H1 (cell line): ENCODE results near the gene TOP2B. TPM values are rescaled to one million over a fixed set of nuclear protein-coding genes. Genes with fewer than 3 reads are reported as not detected.

Experiments
- ASH2L ChIP-seq: fragments of 200-600, 300-600 bp; sonication (generic); IDR thresholded peaks from one replicate; pipeline ENCODE4 v1.7.1; 2017; ENCODE audit warnings: low read length
- EP300 ChIP-seq, 2 experiments: IDR thresholded peaks; 1 replicate in 1 of 2; 2 replicates in 1 of 2; pipeline ENCODE4 v1.6.1; 2011 to 2012; ENCODE audit warnings: low read depth in 2 of 2, low read length in 2 of 2, mild to moderate bottlenecking in 2 of 2, borderline replicate concordance in 1 of 2, inconsistent platforms in 1 of 2, moderate library complexity in 1 of 2
- HDAC2 ChIP-seq, 2 experiments: fragments of 300-600 bp in 1 of 2; sonication (generic) in 1 of 2; IDR thresholded peaks; 2 replicates each; pipeline ENCODE4 v1.6.1; 2011 to 2012; ENCODE audit warnings: low read depth in 2 of 2, low read length in 2 of 2, mild to moderate bottlenecking in 2 of 2, moderate library complexity in 2 of 2, borderline replicate concordance in 1 of 2, inconsistent platforms in 1 of 2
- MAFK ChIP-seq: IDR thresholded peaks from 2 replicates; pipeline ENCODE4 v1.6.1; 2012; ENCODE audit warnings: low read depth, mild to moderate bottlenecking, improper control_type of control experiment, low read length
- SAP30 ChIP-seq: fragments of 300-600 bp; sonication (generic); IDR thresholded peaks from 2 replicates; pipeline ENCODE4 v1.7.1; 2012; ENCODE audit warnings: low read length, moderate library complexity, mild to moderate bottlenecking, inconsistent platforms; ENCODE audit not compliant: insufficient read depth, insufficient replicate concordance
- TCF12 ChIP-seq: IDR thresholded peaks from 2 replicates; pipeline ENCODE4 v1.6.1; 2011; ENCODE audit warnings: low read depth, mild to moderate bottlenecking, low read length
- polyA plus RNA-seq, 7 experiments: library from polyadenylated mRNA; depleted of rRNA in 3 of 7; stranded (reverse) in 5 of 7; unstranded in 2 of 7; fragments of >200 nt in 5 of 7; fragments of 200-250 nt in 2 of 7; gene quantifications; 1 replicate in 5 of 7; 2 replicates in 1 of 7; 4 replicates in 1 of 7; pipeline versions ENCODE4 v1.2.1 to v1.2.3, GENCODE V29; 2011 to 2013; ENCODE audit warnings: missing spikeins in 2 of 7, mixed read lengths in 2 of 7
- total RNA-seq: library from RNA; stranded (reverse); fragmentation: NEBNext Ultra II Directional; extraction: Animal tissue kit (Norgen Biotek cat#: 25700); gene quantifications from 2 replicates; pipeline ENCODE4 v1.2.1, GENCODE V29; 2021

The TOP2B gene
- total and polyA plus RNA-seq, 2 of the 8 experiments (the other 6 are each of a cell fraction or from before 2014, with no cell fraction given) = 34.9 to 206 TPM

- TF ChIP-seq HDAC2 (IDR thresholded peaks at IDR 0.05; ENCODE audit: borderline replicate concordance in 1 of 2, low read depth in 2 of 2, low read length in 2 of 2) (no peak), SAP30 (no peak), EP300 (IDR thresholded peaks at IDR 0.05; ENCODE audit: borderline replicate concordance in 1 of 2, low read depth in 2 of 2, low read length in 2 of 2) (no peak), TCF12 (no peak), ASH2L (no peak), MAFK (no peak)
Observed at GRCh38 chr3:25678581-25678980, 13.9 kb upstream of the TOP2B start (continued).
